HG03139 (cell line): ENCODE measurements around the gene P4HA3.
"Not testable (repeated sequence)": the region's sequence is repeated elsewhere in the genome, so short reads cannot be mapped to it uniquely, and the experiment has no call there.

Experiments
- ATAC-seq: cut with Tn5 transposase; IDR thresholded peaks from one replicate; pipeline ENCODE4 v1.9.1; 2021; ENCODE audit not compliant: unreplicated experiment

The P4HA3 gene

DNA sequence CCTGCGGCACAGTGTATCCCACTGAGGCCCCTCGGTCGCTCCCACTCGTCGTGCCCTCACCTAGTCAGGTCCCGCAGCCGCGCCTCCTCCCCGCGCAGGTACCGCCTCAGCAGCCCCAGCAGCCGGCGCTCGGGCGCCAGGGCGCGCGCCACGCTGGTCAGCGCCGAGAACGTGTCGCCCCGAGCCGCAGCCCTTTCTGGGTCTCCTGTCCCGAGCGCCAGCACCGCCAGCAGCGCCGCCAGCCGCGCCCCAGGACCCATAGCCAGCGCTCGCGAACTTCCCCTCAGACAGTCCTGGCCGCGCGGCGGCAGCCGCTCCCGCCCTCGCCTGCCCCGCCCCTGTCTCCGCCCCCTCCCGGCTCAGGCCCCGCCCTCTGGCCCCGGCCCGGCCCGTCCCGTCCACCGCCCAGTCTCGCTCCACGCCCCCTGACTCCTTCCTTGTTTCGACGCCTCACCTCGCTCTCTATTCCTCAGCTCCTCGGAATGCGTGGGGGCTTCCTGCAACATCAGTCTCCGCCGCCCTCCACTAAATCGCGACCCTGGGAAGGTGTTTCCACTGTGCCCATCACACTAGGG lies at the start of gene P4HA3:
Gene P4HA3 (minus strand): TSS at position 289 of the 575 bp plus-strand sequence. CDS start 29 bp downstream, at position 260.
- ATAC-seq: no peak

DNA sequence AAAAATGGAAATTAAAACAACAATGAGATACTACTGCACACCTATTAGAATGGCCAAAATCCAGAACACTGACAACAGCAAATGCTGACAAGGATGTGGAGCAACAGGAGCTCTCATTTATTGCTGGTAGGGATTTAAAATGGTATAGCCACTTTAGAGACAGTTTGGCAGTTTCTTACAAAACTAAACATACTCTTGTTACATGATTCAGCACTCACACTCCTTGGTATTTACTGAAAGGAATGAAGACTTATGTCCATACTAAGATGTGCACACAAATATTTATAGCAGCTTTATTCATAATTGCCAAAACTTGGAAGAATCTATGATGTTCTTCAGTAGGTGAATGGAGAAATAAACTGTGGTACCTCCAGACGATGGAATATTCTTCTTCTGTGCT lies 46.0 kb upstream of the P4HA3 start:
- no peak for ATAC-seq

DNA sequence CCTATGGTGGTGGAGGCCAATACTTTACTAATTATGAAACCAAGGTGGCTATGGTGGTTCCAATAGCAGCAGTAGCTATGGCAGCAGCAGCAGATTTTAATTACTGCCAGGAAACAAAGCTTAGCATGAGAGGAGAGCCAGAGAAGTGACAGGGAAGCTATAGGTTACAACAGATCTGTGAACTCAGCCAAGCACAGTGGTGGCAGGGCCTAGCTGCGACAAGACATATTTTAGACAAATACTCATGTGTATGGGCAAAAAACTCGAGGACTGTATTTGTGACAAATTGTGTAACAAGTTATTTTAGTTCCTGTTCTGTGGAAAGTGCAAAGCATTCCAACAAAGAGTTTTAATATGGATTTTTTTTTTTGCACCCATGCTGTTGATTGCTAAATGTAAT lies 44.2 kb upstream of the P4HA3 start:
- ATAC-seq: no peak

DNA sequence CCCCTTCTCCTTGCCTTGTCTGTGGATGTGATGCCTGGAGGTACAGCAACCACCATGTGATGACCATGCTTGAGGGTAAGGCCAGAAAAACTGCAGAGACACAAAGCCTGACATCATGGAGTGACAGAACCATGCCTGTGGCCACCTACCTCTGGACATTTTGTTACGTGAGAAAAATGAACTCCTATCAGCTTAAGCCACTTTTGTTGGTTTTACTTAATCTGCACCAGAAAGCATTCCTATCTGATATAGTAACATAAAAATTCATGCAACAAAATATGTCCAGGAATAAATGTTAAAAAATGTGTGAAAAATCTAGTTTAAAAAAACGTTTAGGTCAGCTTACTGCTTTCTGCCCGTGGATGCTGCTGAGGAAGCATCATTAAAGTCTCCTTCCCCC lies 42.6 kb upstream of the P4HA3 start:
- no peak for ATAC-seq

DNA sequence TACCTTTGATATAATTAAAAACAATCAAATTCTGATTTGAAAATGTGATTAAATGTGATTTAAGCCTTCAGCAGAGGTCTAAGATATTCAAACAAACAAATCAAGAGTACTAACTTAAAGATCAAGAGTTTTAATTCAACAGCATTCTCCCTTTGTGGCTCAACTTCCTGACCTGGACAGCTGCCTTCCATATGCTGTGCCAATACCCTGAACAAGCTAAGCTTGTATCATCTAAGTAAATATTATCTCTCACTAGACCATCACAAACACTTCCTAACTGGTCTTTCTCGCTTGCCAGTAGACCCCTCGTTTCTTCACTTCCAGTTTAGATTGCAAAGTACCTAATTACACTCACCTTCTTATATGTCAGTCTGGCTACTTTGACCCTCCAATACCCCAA lies 35.9 kb upstream of the P4HA3 start:
- no peak for ATAC-seq

DNA sequence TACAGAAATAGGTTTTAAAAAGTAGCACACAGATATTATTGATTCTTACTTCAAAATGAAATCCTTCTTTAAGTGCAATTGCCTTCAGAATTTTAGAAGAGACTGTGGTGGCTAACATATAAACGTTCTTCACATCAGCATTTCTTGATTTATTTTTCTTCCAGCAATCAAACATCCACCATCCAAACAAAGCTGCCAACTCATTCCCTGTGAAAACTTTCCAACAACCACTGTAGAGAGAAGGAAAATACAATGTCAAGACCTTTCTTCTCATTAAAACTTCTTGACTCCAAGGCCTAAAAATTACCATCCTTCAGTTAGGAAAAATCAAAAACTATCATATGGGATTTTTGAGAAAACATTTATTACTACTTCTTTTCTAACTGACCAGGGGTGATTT lies 34.0 kb upstream of the P4HA3 start:
- ATAC-seq: no peak

DNA sequence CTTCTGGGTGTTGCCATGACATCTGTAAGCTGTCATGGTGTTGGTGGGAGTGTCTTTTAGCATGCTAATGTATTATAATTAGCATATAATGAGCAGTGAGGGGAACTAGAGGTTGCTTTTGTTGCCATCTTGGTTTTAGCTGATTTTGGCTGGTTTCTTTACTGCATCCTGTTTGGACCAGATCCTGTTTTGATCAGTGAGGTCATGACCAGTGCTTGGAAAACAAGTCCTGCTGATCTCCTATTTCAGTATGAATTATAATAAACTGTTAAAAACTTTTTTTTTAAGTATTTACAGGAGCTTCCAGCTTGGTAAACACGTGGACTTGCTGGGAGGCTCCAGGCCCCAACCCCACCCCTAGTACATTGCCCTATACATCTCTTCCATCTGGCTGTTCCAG lies 30.5 kb upstream of the P4HA3 start:
- ATAC-seq: no peak

DNA sequence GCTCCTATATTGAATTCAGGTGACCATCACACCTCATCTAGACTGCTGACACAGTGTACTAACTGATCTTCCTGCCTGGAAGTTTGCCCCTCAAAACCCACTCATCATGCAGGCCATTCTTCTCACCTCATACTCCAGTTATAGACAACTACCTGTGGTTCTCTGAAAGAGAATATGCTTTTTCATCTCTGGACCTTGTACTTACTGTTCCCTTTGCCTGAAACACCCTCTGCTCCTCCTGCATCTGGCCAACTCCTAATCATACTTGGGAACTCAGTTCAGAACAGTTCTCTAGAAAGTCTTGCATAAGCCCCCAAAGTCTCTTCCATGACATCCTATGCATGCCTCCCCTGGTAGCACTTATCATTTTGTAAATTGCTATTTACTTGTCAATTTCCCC lies 28.2 kb upstream of the P4HA3 start:
- no peak for ATAC-seq

DNA sequence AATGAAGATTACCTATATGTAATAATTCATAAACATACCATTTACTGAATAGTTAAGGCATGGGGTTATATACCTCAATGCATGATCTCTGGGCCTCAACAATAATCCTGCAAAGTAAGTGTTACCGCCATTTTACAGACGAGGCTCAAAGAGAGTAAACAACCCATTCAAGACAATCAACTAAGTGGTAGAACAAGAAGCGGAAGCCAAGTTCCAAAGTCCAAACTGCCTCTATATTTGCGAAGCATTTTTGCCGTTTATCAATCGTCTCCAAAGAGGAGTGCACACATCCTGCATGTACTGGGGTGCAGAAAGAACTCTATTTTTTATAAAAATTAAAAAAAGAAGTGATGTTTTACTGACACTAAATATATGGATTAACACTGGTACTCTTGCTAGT lies 27.5 kb upstream of the P4HA3 start:
- ATAC-seq: no peak

DNA sequence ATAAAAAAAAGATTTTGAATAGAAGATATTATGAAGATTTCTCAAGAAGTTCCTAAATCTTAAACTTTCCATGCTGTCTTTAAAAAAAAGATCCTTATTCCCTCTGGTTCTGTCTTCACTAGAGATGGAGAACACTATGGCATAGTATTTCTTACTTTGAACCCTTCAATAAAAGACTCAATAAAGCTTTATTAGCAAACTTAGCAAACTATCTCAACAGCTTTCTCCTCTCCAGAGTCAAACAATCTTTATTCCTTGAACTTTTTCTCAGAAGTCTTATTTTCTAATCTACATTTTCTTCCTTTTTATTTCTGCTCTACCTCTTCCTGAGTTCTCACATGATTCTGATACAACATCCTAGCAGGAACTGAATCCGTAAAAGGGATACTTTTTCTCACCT lies 21.8 kb upstream of the P4HA3 start:
- no peak for ATAC-seq

DNA sequence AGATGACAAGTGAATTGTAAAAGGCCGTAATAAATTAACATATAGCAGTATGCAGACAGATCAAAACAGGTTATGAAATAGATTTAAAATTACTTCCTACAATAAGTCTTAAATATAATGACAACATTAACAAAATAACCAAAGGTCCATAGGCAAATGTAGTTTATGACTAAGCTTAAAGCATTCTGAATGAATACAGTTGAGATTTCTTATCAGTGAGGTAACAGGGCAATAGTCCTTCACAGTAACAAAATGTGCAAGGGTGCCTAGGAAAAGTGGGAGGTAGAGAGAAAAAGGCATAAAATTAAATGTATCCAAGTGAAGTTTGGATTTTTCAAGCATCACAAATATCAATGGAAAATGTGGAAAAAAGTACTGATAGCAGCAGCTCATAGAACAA lies 20.9 kb upstream of the P4HA3 start:
- no peak for ATAC-seq

DNA sequence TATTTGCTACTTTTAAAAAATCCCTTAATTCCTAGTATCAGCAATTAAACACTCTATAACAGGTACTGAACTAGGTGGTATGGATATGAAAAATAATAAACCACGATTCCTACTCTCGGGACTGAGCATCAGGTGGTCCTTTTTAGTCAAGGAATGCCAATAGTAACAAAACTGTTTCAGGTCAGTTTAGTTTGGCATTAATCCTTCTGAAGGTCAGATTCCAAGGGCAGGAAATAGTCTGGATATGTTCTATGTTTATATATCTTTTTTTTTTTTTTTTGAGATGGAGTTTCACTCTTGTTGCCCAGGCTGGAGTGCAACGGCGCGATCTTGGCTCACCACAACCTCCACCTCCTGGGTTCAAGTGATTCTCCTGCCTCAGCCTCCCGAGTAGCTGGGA lies 19.6 kb upstream of the P4HA3 start:
- ATAC-seq: not testable (repeated sequence)

DNA sequence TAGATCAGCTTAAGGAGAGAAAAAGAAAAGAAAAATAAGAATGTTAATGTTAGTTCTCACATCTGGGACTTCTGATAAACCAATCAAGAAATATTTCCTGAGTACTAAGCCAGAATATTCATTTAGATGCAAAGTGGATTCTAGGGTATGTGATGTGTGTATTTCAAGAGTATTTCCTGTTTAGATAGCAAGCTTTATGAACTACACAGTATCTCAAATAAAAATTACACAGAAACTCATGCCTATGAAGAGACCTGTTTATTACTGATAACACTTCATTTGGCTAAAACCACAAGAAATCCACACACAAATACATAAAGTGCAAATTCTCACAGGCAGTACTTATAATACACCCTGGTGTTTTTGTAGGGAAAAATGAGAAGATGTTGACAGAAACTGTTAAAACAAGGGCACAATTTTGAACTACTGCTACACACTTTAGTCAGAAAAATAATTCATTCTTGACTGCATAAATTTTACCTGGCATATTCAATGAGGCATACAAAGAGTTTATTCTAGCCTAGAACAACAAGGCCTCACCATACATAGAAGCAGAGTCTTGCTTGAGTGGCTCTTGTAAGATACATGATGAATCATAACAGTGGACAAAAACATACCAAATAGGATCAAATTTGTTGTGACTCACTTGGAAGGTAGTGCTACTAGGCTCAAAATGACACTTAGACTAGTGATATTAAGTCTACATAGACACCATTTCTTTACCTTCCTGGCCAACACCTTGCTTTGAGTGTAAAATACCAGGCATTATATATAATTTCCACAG lies 18.8 kb upstream of the P4HA3 start:
- no peak for ATAC-seq

DNA sequence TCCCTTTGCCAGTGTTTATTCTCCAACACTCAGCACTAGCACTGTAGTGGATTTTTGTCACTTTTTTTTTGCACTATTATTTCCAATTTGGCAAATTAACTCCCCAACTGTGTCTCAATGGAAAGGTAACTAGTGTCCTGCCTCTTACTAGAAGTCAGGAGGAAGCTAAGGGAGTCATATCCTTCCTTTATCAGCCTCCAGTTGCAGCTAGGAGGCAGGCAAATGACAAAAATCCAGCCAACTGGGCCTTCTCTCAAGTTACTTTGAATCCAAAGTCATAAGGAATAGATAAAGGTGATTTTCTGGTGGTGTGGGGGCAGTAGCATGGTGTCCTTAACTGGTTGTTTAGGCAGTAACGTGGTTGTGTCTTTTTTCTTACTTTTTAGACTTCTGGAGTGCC lies 15.6 kb upstream of the P4HA3 start:
- ATAC-seq: no peak

DNA sequence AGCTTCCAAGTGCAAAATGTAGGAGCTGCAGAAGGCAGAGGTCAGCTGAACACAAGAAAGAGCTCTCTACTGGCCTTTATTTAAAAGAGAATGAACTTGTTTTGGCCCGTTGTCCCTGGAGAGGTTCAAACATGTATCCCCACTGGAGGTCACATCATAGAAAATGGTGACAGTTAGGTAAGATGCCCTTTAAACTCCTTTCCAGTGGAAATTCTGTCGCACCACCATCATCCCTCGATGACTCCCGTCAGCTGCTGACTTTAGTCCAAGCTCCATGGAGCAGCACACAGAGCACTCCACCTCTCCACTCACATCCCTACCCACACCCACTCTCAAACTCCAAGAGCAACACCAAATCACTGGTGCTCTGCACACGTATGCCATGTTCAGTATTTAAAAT lies 15.2 kb upstream of the P4HA3 start:
- no peak for ATAC-seq

DNA sequence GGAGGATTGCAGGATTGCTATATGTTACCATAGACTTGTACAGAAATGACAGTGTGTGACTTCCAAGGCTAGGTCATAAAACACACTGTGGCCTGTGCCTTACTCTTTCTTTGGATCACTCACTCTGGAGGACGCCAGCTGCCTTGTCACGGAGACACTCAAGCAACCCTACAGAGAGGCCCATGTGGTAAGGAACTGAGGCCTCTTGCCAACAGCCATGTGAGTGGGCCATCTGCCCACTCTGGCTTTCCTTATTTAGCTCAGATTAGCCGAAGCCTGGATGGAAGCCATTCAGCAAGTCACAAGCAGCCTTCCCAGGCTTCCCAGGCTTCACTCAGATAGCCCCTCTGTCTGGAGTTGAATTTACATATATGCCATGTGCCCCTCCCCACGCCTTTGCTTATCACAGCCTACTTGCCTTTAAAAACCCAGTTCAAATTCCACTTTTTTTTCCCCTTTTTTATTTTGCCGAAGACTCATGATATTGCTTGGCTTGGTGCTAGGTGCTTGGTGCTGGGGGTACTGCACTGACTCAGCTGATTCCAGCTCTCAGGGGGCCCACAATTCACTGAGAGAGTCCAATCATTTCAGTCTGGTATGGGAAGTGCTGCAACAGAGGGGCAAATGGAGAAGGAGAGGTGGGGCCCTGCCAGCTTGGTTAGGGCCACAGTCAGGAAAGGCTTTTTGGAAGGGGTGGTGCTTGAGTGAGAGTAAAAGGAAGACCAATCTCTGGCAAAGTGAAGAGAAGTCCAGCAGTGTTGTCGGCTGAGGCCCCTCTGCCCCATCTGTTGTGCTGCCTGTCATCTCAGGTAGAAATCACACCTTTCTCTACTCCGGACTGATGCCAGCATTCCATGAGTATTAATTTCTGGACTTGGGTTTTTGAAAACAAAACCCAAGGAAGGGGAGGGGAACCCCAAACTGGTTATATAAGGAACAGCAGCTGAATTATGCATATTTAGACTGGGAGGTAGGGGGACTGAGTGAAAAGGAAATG lies 14.5 kb upstream of the P4HA3 start:
- no peak for ATAC-seq

DNA sequence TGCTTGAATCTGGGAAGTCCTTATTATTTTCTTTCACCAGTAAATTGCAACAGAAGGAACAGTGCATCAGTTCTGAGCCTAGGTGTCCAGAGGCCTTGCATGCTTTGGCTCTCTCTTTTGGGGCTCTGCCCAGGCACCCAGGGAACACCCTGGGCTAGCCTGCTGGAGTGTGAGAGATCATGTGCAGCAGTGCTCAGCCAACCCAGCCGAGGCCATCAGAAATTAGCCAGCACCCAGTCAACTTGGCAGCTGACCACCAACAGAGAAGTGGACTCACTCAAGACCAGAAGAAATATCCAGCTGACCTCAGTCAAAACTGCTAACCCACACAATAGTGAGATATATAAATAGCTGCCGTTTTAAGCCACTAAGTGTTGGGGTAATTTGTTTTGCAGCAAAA lies 11.2 kb upstream of the P4HA3 start:
- ATAC-seq: no peak

DNA sequence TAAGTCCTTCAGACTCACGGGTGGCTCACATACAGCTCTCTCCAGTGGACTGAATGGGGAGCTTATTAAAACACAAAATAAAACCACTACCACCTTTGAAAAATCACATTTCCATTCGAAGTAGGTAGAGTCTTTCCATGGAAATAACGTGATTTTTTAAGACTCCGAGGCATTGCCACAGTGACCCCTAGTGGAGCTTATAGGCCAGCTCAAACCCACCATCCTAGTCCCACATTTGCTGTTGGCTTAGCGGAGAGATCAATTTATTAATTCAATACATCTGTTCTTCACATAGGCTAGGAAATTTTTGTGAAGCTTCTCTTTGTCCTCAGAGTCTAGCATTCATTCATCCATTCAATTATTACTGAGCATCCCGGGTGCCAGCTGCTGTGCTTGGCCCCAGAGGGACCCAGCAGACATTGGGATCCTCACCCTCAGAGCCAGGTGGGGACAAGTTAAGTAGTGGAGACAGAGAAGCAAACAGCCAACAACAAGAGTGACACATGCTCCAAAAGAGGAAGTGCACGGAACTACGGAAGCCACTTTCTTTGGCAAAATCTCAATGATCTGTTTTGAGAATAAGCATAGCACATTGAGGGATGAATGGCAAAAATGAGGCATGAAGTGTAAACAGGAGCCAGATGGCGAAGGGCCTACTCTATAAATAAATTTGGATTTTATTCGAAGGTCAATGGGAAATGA lies 10.2 kb upstream of the P4HA3 start:
- ATAC-seq: no peak

DNA sequence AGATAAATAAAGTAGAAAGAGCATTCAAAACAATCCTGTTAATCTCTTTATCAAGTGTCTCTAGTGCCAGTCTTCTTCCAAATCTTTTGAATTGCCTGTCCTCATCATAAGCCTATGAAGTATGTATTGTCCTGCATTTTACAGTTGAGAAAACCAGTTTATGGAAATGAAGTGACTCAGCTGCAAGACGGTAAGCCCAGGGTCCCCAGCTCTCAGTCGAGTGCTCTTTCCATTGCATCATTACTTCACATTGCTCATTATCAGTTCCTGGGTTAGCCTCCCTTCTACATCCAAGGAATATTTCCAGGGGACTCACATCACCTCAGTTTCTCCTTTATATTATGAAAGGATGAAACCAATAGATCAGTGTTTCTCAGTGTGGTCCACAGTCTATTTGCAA lies 9.1 kb upstream of the P4HA3 start:
- no peak for ATAC-seq

DNA sequence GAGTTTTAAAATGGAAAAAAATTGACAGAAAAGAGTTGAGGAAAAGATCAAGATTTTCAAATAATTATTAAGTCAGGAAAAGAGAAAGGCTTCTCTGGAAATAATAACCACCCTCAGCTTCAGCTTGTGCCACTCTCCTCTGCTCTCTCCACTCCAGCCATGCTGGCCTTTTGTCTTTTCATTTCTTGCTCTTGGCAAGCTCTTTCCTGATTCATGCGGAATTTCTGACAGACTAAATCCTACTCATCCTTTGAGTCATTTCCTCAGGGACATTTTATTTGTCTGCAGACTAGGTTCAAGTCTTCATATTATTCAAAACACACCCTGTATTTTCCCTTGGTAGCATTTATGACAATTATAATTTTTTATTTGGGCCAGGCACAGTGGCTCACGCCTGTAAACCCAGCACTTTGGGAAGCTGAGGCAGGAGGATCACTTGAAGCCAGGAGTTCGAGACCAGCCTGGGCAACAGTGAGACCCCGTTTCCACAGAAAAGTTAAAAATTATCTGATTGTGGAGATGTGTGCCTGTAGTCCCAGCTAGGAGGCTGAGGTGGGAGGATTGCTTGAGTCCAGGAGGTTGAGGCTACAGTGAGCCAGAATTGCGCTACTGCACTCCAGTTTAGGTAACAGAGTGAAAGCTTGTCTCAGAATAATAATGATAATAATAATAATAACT lies 7.8 kb upstream of the P4HA3 start:
- no peak for ATAC-seq
